Measurements from ENCODE around the gene MACROD2.

The MACROD2 gene

GRCh38 chr20:14666696-14667095 lies 671.4 kb downstream of the MACROD2 start:
- TF ChIP-seq CTCF (IDR thresholded peaks at IDR 0.05; ENCODE audit: low read depth, low read length): no peak
- DNase-seq (ENCODE audit: extremely low read depth, low read depth): no peak

GRCh38 chr20:14667226-14667625 lies 671.9 kb downstream of the MACROD2 start:
- no peak for DNase-seq (ENCODE audit: extremely low read depth, low read depth)

GRCh38 chr20:14672066-14672465 lies 676.8 kb downstream of the MACROD2 start:
- no peak for TF ChIP-seq CTCF (IDR thresholded peaks at IDR 0.05; ENCODE audit: low read depth, low read length)
- no peak for DNase-seq (ENCODE audit: extremely low read depth, low read depth)

More at GRCh38 chr20:14667226-14667625, 671.9 kb downstream of the MACROD2 start:
- no peak for TF ChIP-seq CTCF (IDR thresholded peaks at IDR 0.05; ENCODE audit: low read depth, low read length)

- DNase-seq (ENCODE audit: extremely low read depth, low read depth): no peak
- no peak for TF ChIP-seq CTCF (IDR thresholded peaks at IDR 0.05; ENCODE audit: low read depth, low read length)
Observed at GRCh38 chr20:14673164-14673563, 677.8 kb downstream of the MACROD2 start.

GRCh38 chr20:14677455-14677854 lies 682.1 kb downstream of the MACROD2 start:
- no peak for DNase-seq (ENCODE audit: extremely low read depth, low read depth)
- no peak for TF ChIP-seq CTCF (IDR thresholded peaks at IDR 0.05; ENCODE audit: low read depth, low read length)

- no peak for DNase-seq (ENCODE audit: extremely low read depth, low read depth)
Observed at GRCh38 chr20:14685183-14685582, 689.9 kb downstream of the MACROD2 start.

GRCh38 chr20:14687313-14687712 lies 692.0 kb downstream of the MACROD2 start:
- DNase-seq (ENCODE audit: extremely low read depth, low read depth): no peak
- TF ChIP-seq CTCF (IDR thresholded peaks at IDR 0.05; ENCODE audit: low read depth, low read length): no peak

More at GRCh38 chr20:14685183-14685582, 689.9 kb downstream of the MACROD2 start:
- TF ChIP-seq CTCF (IDR thresholded peaks at IDR 0.05; ENCODE audit: low read depth, low read length): no peak

All from AG09319 (cell line).